HG03442 (cell line): ENCODE measurements around the gene ASS1.

Experiments
- ATAC-seq: cut with Tn5 transposase; IDR thresholded peaks from one replicate; pipeline ENCODE4 v1.9.1; 2021; ENCODE audit warnings: mild to moderate bottlenecking, moderate library complexity; ENCODE audit not compliant: unreplicated experiment

The ASS1 gene

DNA sequence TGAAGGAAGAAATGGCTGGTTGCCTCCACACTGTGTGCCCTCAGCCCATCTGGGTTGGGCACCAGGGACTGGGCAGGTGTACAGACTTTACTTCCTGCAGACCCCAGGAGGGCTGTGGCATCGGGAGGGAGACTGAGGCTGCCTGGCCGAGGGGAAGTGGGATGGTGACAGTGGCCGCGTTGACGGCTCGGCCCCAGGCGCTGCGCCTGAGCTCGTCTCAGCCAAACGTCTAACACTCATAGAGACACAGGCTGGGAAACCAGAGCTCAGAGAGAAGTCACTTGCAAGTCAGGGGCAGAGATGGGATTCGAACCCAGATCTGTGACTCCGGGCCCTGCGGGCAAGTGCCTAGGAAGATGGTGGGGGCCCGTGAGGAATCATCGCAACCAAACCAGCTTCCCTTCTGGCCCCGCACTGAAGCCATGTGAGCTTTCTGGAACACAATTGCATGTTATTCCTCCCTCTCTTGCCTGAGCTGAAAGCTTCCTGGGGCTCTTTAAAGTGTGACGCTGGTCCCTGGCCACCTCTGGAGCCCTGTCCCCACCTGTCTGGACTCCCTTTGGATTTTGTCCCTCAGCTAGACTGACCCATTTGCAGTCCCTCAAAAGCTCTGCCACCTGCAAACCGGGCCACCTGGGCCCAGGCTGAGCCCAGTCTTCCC is 81.6 kb downstream of the ASS1 start:
- no peak for ATAC-seq

DNA sequence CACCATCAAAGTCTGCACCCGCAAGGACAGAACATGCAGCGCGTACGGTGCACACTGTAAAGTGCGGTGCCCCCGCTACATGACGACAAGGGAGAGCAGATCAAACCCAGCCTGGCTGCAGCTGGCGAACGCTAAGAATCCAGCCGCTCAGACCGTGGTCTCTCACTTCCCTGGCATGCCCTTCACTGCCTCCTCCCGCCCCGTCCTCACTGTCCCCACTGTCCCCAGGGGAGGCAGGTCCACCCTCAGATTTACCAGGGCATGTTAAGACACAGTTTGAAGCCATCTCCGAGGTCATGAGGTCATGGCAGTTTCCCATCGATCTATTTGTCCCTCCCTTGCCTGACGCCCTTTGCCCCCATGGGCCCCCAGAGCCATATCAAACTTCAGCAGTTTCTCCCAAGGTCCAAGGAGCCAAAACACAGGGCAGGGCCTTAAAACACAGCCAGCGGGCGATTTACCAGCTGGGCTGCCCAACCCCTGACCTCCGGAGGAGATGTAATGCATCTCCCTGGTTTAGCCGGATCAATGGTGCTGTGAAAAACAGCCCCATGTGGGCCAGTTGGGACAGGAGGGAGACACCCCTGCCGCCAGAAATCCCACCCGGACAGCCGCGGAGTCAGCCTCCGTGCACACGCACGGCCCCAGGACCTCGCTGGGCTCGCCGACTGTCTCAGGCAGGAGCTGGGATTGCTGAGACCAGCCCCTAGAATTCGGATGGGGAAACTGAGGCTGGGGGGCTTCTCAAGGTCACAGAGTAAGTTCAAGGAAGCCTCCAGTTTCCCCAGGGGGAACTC is 82.3 kb downstream of the ASS1 start:
- ATAC-seq, result no peak

DNA sequence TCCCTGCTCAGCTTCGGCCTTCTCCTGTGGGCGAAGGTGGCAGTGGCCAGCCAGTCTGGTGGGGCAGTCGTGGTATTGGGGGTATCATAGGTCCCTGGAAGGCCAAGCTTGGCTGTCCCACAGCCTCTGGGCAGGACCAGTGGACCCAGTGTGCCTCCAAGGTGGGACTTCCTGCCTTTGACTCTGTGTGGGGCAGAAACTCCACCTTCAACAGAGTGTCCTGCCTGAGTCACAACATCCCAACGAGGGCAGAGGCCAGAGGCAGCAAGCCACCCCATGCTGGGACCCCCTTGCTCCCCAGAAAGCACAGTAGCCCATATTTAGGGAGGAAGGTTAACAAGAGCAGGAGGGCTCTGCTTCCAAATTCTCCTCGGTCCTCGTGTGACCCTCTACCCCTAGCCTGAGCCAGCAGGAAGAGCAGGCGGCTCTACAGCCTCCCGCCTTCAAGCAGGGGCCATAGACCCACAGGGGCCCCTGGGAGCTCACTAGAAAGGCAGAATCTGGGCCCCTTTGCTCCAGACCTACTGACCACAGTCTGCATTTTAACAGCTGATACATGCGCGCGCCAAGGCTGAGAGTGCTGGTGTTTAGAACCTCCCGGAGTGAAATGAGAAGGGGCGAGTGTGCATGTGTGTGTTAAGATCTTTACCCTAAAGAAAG is 83.0 kb downstream of the ASS1 start:
- no peak for ATAC-seq

DNA sequence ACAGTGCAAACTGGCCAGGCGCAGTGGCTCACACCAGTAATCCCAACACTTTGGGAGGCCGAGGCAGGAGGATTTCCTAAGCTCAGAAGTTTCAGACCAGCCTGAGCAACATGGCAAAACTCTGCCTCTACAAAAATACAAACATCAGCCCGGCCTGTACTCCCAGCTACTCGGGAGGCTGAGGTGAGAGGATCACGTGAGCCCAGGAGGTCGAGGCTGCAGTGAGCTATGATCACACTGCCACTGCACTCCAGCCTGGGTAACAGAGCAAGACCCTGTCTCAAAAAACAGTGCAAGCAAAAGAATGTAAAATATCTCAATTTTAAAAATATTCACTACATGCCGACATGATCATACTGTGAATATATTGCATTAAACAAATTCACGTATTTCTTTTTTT is 83.9 kb downstream of the ASS1 start:
- no peak for ATAC-seq

DNA sequence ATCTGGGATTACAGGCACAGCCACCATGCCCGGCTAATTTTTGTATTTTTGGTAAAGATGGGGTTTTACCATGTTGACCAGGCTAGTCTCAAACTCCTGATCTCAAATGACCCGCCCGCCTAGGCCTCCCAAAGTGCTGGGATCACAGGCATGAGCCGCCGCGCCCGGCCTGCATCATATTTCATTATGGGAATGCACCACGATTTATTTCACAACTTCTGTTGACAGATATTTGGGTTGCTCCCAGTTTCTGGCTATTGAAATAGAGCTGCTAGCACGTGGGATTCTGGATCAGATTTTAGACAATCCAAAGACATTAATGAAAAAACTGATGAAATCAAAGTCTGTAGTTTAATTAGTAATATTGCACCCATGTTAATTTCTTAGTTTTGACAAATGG is 86.2 kb downstream of the ASS1 start:
- ATAC-seq, result no peak

DNA sequence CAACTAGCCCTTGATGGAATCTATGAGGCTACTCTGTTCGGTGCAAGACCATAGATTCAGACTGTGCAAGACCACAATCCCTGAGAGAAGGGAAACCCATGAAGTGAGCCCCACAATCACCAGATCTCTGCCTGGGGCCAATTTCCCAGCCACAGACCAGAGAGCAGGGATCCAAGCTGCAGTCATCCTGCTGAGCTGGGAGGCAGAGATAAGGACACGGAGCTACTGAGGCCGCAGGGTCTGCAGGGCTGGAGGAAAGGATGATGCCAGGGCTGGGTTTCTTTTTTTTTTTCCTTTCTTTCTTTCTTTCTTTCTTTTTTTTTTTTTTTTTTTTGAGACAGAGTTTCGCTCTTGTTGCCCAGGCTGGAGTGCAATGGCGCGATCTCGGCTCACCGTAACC is 86.9 kb downstream of the ASS1 start:
- ATAC-seq, result no peak

DNA sequence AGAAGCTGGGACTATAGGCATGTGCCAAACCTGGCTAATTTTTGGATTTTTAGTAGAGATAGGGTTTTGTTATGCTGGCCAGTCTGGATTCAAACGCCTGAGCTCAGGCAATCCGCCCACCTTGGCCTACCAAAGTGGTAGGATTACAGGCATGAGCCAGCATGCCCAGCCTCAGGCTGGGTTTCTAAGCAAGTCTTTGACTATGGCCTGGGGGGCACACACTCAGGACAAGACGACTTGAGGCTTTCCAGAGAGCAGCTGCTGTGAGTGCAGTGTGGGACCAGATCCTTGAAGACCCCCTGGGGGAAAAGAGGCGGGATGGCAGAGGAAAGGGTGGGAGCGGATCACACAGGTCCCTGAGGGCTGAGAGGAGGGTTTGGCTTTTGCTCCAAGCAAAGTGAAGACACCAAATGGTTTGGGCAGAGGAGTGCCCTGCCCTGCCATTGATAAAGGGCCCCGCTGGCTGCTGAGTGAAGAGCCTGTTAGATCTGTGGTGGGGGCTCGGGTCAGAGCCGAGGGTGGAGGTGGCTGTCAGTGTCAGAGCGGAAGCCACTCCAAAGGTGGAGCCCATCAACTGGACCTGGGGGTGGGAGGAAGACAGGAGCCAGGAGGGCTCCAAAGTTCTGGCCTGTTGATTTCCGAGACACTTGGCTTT is 87.8 kb downstream of the ASS1 start:
- ATAC-seq, result no peak

DNA sequence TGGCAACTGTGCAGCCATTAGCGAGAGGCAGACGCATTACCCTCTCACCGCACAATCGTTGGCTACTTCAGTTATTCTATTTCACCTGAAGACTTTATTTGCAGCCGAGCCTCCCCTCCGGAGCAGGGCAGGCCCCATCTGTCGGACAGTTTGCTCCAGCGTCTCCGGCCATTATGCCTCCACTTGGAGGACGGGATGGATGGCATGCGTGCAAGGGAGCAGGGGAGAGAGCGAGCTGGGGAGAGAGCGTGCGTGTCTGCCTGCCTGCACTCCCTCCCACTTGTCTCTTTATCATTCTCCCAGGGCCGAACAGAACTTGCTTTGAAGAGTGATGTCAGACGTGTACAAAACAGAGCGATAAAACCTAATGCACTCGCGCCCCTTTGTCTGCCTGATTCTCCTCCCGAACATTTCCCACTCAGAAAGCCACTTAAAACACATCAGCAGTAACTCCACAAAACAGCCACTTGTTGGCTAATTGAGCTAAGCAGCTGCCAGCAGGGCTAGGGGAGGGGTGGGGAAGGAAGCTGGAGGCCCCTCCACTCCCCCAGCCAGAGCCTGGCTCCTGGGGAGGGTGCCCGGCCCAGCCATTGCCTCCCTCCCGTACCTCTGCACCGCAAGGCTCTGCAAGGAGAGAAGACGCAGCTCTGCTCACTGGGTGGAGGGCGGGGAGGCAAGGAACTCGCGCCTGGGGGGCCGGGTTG is 91.2 kb downstream of the ASS1 start:
- no peak for ATAC-seq

DNA sequence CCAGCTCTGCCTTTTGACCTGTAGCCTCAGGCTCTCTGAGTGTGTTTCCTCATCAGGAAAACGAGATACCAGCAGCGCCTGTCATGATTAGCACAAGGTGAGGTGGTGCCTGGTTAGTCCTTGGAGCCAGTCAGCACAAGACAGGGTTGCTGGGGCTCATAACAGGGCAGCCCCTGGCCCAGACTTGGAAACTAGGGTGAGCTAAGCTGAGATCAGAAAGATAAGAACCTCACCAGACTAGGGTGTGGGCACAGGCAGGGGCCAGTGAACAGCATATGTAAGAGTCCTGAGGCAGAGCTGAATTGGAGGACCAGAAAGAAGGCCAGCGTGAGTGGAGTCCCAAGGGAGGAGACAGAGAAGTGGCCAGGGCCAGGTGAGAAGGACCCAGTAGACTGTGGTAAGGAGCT is 91.9 kb downstream of the ASS1 start:
- ATAC-seq, result no peak

DNA sequence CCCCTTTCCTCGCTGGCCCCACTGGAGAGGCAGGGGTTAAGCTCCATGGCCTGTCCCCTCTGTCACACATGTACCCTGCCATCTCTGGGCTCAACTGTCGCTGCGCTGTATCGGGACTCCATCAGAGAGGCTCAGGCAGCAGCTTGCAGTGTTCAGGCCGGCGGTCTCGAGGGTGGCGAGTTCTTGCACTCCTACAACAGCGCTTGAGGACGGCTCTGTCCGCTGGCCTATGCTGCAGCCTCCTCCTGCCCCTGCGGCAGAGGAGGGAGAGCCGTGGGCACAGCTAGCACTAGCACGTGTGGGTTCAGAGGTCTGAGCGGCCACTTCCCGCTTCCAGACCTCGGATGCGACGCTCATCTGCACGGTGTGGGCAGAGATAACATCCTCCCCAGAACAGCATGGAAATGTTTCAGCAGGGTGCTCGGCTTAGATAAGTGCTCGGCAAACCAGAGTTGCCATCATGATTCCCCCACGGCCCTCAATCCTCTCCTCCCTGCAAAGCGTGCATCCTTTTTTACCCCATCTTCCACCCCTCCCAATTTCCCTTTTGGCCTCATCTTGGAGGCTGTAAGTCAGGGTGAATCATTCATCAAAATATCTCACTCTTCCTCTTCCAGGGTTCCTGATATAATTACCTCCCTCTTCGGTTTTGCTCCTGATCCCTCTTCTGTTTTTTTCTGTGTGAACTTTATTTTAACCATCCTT is 92.7 kb downstream of the ASS1 start:
- no peak for ATAC-seq

DNA sequence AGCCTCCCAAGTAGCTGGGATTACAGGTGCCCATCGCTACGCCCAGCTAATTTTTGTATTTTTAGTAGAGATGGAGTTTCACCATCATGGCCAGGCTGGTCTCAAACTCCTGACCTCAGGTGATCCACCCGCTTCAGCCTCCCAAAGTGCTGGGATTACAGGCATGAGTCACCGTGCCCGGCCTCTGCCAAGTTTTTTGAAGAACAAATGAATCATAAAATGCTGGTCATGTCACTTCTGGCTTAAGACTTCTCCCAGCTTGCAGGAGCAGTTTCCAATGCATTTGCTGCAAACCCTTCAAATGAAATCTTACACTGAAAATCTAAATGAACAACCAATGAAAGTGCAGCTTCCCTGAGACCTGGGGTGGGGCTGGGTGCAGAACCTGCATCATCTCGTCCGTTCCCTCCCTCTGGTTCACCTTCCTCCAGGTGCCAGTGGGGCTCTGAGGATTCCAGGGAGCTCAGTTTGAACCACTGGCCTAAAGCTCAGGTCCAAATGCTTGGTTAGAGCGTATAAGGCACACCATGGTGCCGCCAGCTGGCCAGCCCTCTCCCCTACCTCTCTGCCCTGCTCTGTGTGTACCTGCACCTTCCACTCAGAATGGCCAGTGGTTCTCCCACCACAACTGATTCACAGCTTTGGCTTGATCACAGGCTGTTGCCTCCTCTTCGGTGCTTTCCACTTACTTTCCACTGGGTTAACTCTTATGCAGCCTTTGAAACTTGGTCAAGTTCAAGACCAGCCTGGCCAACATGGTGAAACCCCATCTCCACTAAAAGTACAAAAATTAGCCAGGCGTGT is 94.9 kb downstream of the ASS1 start:
- ATAC-seq, result no peak

DNA sequence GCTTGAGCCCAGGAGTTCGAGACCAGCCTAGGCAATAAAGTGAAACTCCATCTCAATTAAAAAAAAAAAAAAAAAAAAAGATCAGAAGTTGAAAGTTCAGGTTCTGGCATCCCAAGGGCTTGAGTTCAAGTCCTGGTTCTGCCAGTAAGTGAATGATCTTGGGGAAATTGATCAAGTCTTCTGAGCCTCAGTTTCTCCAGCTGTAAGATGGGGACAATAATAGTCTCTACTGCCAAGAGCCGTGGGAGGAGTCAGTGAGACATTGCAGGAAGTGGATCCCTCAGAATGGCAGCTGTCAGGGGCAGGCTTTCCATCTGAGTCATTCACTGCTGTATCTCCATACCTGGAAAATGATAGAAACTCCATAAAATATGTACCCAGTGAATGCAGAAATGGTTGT is 96.8 kb downstream of the ASS1 start:
- ATAC-seq, result no peak

DNA sequence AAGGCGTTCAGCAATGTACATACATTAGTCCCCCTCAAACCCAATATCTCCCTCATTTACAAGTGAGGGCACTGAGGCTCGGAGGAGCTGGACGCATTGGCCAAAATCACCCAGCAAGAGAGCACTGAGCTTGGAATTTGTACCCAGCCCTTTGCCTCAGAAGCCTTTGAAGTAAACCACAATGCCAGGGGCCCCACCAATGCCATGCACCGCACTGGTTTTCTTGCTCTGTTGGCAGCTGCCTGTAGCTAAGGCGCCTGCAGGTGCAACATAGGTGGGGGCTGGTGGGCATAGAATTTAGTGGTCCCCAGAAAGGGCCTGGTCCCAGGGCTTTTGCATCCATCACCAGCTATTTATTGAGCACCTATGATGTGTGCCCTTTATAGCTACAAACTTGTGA is 97.3 kb downstream of the ASS1 start:
- ATAC-seq, result no peak

DNA sequence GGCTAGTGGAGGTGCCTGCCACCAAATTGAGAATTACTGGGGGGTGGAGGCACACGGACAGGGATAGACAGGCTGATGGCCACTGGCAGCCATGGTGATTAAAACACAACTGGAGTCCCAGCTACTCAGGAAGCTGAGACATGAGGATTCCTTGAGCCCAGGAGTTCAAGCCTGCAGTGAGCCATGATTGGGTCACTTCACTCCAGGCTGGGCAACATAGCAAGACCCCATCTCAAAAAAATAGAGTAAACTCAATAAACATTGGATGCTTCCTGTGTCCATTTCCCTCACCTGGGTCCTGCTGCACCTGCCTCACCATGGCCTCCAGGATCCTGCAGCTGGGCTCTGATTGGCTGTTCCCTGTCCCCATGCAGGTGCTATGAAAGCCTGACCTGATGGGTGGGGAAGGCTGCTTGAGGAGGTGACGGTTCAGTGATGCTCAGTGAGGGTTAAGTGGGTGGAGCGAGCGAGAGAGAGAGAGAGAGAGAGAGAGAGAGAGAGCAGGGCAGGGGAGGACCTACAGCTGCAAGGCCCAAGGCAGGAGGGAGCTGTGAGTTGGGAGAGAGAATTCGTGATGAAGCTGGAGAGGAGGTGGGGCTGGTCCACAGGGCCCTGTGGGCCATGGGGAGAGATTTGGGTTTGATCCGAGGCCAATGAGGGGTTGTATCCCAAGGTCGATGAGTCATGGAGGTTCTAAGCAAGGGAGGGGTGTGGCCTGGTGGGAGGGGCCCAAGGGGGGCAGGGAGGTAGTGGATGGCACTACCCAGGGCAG is 97.9 kb downstream of the ASS1 start:
- no peak for ATAC-seq

DNA sequence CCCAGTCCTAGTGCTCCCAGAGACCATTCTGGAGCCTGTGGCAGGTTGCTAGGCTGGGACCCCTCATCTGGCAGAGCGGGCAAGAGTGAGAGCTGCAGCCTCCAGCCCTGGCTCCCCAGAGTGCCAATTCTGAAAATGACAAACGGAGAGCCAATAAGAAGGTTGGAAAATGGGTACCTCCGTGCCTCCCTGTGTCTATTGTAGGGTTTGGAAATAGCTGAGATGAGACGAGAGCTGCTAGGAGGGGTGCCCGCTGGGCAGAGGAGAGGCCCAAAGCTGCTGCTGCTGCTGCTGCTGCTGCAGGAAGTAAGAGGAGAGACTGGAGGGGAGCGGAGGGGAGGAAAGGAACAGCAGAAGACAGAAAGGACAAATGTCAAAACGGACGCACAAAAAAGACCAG is 98.6 kb downstream of the ASS1 start:
- ATAC-seq, result no peak

DNA sequence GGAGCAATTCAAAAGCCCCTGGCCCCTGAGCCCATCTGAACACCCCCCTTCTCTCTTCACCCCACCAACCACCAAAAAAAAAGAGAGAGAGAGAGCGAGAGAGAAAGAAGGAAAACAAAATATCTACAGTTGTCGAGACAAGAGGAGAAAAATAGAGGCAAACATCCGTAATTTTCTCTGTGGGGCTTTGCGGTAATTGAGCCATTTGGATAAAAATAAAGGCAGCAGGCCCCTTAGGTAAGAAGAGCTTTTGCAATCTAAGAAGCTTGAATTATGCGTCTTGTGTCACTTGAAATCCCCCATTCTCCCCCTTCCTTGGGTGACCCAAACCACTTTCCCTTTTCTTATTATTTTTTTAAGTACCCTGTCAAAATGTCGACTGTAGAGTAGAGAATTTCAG is 99.1 kb downstream of the ASS1 start:
- ATAC-seq, result no peak

DNA sequence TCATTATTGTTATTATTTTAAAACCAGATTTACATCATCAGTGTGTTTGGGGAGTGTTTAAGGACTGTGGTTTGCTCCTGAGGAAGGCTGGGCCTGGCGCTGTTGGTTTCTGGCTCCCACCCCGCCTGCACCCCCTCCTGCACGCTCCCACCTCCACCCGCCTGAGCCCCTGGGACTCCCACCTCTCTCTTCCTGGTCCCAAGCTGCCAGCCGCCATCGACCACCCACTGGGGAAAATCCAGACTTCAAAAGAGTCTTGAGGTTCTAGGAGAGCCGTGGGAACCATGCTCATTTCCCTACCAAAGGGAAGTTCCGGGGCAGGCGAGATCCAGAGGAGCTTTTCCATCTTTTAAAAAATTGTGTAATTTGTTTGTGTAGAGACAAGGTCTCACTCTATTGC is 99.6 kb downstream of the ASS1 start:
- no peak for ATAC-seq

DNA sequence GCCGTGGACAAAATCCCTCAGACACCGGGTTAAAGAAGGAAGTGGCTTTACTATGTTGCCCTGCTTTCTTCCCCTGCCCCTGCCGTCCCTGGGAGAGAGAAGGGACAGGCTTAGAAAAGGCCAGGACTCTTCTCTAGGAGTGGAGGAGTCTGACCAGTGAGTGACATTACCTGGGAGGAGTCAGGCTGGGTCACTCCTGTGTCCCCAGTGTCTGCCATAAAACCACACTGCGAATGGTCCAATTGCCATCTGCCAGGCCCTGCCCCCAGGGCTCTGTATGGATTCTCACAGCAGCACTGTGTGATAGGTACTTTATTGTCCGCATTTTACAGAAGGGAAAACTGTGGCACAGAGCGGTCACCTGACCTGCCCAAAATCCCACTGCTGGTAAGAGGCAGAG is 103.3 kb downstream of the ASS1 start:
- ATAC-seq, result no peak
